Adrenal gland (tissue), 5 donors: Measurements from ENCODE around the gene GPR35.

Source experiments
- CTCF ChIP-seq, 6 experiments: fragments of 450-650 bp in 4 of 6; fragments of 200-600 bp in 2 of 6; sonication (generic) in 1 of 6; IDR thresholded peaks; 1 replicate in 5 of 6; 2 replicates in 1 of 6; pipeline versions ENCODE4 v1.5.1 to v1.8.0; 2016 to 2021; ENCODE audit warnings: antibody characterized with exemption in 6 of 6, mild to moderate bottlenecking in 2 of 6, moderate library complexity in 1 of 6
- POLR2A ChIP-seq, 2 donors: fragments of 450-650 bp; IDR thresholded peaks; one replicate each; pipeline ENCODE4 v1.6.1; 2017; ENCODE audit warnings: antibody characterized with exemption in 2 of 2, mild to moderate bottlenecking in 2 of 2, moderate library complexity in 1 of 2
- donor health status: DM: no; HTN: no; CAD: no.

- TF ChIP-seq CTCF (IDR thresholded peaks at IDR 0.05) = no peak
- TF ChIP-seq POLR2A (IDR thresholded peaks at IDR 0.05) = no peak
Measured at GRCh38 chr2:240646176-240646899, 21.1 kb downstream of the GPR35 start.
